NK-92 (cell line): ENCODE measurements around the gene CHST2.

Source experiments
- DNase-seq: peaks from one replicate; lab custom pipeline; 2025; ENCODE audit not compliant: unreplicated experiment; lab: John Stamatoyannopoulos, UW

The CHST2 gene

GRCh38 chr3:143132246-143132980, 12.8 kb downstream of the CHST2 start:
- DNase-seq = no peak

DNA sequence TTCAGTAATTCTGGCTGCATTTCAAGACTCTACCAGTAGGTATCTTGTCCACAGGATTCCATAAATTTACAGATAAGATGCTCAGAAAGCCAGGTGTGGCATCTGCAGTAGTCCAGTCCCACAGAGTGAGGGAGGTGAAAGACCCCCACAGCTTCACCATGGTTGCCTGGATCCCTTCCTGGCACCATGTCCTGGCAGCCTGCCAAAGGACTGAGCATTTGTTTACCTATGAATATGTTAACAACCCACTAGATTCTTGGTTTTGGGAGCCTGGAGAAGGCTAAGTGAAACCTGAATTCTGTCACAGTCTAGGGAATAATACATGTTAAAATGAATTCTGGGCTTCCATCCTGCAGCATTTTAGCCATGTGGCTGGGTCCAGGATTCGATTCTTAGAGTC, 14.9 kb downstream of the CHST2 start:
- no peak for DNase-seq

DNA sequence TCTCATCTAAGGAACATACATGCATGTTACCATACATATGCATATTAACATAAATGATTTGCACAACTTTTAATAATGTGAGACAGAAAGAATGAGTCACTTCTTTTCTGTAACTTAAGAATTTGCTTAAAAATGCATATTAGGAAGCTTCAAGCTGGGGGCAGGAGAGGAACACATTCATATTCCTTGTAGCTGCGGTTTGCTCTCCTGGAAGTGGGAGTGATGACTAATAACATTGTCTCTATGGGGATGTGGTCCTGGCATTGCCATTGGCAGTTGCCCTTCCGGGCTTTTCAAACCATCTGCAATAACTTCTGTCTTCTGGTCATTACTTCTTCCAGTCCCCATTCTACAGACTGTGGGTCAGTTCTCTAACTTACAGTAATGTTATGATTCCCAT, 15.6 kb downstream of the CHST2 start:
- no peak for DNase-seq

DNA sequence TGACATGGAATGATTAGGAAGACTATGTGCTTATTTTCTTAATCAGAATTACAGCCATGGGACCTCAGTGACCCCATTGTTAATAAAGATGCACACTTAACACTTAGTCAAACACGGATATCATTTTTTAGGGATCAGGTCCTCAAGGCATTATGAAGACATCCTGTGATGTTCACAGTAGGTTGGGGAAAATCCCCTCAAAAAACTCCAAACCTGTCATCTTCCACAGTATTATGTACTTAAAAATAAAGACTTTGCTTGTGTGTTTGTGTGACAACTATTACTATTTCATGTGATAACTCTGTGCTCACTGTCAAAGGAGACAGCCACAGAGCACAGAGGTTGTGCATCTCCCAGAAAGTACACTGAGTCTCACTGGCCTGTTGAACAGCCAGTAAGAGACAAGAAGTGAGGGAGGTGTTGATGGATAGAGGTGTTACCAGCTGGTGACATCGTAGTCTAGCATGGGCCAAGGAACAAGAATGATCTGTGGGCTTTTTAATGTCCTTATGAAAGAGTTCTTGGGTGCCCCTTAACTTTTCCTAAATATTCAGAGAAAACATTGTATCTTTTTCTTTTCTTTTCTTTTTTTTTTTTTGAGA, 18.0 kb downstream of the CHST2 start:
- DNase-seq = no peak

DNA sequence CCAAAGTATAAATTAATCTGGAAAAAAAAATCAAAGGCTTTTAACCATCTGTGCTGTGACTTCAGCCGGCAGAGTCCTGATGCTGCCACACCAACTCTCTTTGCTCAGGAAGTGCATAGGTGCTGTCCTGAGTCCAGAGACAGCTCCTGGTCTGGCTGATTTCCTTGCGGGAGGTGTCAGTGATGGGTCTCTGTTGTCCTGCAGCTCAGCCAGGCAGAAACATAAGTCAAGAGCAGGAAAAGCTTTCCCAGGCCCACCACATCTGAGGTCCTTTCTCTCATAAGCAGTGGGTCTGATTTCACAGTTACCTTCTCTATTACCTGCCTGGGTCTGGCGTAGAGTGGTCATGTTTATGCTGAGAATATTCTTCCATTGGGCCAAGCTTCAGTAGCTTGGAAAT, 19.4 kb downstream of the CHST2 start:
- DNase-seq = no peak

GRCh38 chr3:143139762-143140161, 20.2 kb downstream of the CHST2 start:
- DNase-seq = no peak

- DNase-seq = no peak
Observed at GRCh38 chr3:143140550-143140949, 21.0 kb downstream of the CHST2 start.

DNA sequence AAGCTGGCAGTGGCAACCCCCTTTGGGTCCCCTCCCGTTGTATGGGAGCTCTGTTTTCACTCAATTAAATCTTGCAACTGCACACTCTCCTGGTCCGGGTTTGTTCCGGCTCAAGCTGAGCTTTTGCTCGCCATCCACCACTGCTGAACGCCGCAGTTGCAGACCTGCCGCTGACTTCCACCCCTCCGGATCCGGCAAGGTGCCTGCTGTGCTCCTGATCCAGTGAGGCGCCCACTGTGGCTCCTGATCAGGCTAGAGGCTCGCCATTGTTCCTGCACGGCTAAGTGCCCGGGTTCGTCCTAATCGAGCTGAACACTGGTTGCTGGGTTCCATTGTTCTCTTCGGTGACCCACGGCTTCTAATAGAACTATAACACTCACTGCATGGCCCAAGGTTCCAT, 22.8 kb downstream of the CHST2 start:
- DNase-seq = no peak

- no peak for DNase-seq
Observed at GRCh38 chr3:143145906-143146305, 26.3 kb downstream of the CHST2 start.

DNA sequence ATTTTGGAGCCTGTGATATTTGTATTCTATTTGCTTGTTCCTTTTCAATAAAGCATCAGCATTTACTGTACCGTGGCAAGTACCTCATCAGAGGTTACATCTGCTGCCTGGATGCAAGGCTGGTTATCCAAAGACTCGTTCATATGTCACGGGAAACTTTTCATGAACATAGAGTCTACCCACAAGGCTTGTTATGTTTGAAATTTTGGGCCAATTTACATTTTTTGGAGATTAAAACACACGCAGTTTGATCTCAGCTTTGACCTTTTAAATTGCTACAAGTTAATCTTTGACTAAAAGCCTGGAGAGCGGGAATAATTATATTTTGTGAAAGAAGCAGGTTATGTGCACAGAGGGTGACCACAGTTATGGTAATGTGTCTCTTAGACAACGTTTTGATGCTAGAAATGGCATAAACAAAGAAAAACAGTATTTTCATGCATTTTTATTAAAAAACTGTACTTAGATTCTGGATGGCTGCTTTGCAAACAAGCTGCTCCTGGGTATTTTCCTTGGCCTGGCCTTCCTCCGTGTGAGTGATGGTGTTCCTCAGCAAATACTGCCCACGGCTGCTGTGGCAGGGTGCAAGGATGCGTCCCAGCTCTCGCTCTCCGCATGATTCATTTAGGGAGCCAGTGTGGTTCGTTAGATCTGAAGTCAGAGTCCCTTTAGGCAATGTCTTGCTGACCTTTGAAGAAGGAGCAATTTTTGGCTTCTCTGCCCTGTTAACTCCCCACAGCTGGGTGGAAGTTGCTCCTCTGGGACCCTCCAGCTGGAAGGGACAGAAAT, 27.1 kb downstream of the CHST2 start:
- DNase-seq = no peak

GRCh38 chr3:143147707-143148106, 28.1 kb downstream of the CHST2 start:
- no peak for DNase-seq

DNA sequence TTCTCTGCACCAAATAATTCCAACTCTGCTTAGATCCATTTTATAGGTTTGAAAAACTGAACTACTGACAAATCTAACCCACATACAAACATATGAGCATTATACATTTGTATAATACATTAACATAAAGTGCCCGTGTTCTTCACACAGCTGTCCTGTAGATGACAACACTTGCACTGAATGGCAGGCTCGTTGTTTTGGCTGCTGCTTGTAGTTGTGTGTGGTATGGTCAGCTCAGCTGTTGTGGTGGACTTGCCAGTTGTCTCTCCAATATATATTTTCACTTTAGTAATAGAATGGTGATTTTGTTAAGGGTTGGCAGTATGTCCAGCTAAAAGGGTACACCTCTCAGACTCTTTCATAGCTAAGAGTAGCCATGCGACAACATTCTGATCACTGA, 30.5 kb downstream of the CHST2 start:
- DNase-seq = no peak

DNA sequence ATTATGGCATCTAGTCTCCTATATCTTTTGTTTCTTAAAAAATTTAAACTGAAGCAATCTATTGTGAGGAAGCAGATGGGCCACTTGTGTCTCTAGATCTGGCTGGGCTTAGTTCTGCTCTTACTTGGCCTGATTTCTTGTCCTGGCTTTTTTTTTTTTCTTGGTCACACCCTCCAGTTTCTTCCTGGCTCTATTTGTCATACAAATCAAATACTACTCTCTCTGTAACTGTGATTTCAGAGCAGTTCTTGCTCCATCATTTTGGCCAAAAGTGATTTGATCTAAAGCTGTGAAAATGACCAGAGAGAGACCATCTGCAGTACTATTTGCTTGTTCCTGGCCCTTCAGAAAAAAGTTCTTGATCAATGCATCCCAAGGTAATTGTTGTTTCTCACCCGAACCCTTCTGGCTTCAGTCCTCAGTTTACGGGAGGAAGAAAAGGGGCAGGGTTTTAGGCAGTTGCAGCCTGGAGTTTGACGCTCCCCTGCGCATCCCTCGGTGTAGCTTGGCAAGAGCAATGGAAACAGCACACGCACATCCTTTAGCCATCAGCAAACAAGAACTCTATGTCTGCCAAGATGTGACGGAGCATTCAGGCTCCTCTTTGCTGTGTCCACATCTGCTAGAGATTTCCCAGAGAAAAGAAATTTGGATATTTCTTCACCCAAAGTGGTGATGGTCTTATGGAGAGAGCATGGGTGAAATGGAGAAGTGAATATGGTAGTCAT, 31.6 kb downstream of the CHST2 start:
- no peak for DNase-seq

GRCh38 chr3:143152043-143152442, 32.5 kb downstream of the CHST2 start:
- DNase-seq = no peak

- no peak for DNase-seq
Observed at GRCh38 chr3:143155756-143156155, 36.2 kb downstream of the CHST2 start.

- no peak for DNase-seq
Observed at GRCh38 chr3:143158014-143158988, 38.7 kb downstream of the CHST2 start.

- DNase-seq = no peak
Observed at GRCh38 chr3:143160437-143160836, 40.9 kb downstream of the CHST2 start.

- DNase-seq = no peak
Observed at GRCh38 chr3:143163562-143164100, 44.1 kb downstream of the CHST2 start.

GRCh38 chr3:143165211-143165610, 45.6 kb downstream of the CHST2 start:
- DNase-seq = no peak
